Measurements from ENCODE around the gene ZIC5. TPM values are rescaled to one million over a fixed set of nuclear protein-coding genes. Genes with fewer than 3 reads are reported as not detected.
A peak's percentile ranks its signal among the peaks of the same experiment; 100 is the strongest.

The ZIC5 gene
- total RNA-seq, 2 experiments from 2014 or later: not detected

DNA sequence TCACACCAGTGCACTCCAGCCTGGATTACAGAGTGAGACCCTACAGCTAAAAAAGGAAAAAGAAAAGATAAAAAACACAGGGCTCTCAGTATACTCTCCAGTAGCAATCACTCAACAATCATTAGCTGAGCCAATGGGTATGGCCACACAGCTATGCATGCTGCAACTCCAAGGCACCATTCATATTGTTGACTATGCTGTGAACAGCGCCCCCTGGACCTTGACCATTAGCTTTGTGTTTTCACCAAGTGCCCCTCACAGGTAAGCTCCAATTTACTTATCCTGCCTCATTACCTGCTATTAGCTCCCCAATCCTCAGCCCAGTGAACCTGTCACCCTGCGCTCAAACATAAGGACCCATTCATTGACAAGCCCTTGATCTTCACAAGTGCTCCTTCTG is 35.8 kb downstream of the ZIC5 start:
- peaks cover 9% of the 10 kb centered on the region for H3K27me3 Mint-ChIP-seq
- H3K36me3 Mint-ChIP-seq: no peaks in the 10 kb centered on the region
- DNase-seq (no peak), ATAC-seq (ENCODE audit: low read depth) (no peak)
- H3K4me1 Mint-ChIP-seq: no peaks in the 10 kb centered on the region
- no peak overlapping the region for H3K4me3 Mint-ChIP-seq
- H3K27ac Mint-ChIP-seq: no peak overlapping the region
- no peaks in the 10 kb centered on the region for H3K9me3 Mint-ChIP-seq
- POLR2A ChIA-PET: no interaction called here

GRCh38 chr13:99932912-99933311 is 38.7 kb downstream of the ZIC5 start:
- peaks cover 9% of the 10 kb centered on the region for H3K27me3 Mint-ChIP-seq
- DNase-seq (no peak), ATAC-seq (ENCODE audit: low read depth) (no peak)
- H3K36me3 Mint-ChIP-seq: no peaks in the 10 kb centered on the region
- no peaks in the 10 kb centered on the region for H3K4me1 Mint-ChIP-seq
- no peak overlapping the region for H3K27ac Mint-ChIP-seq
- no peaks in the 10 kb centered on the region for H3K9me3 Mint-ChIP-seq
- POLR2A ChIA-PET: no interaction called here
- no peak overlapping the region for H3K4me3 Mint-ChIP-seq

DNA sequence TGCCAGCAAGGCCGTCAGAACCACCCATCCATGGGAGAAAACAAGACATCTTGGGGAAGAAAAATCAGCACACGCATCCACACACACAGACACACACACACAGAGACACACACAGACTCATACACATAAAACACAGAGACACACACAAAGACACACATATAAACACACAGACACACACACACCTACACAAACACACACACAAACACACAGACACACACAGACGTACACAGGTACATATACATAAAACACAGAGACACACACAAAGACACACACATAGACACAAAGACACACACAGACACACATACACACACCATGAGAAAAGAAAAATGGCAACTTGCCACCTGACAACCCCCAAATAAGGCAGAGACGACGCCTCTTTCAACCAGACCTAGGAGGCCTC is 40.6 kb downstream of the ZIC5 start:
- POLR2A ChIA-PET: no interaction called here
- Mint-ChIP-seq H3K27me3 (peaks cover 9% of the 10 kb centered on the region), H3K36me3 (no peaks in the 10 kb centered on the region), H3K4me1 (no peaks in the 10 kb centered on the region), H3K4me3 (no peak overlapping the region), H3K27ac (peak overlapping the region; percentile 3), H3K9me3 (no peaks in the 10 kb centered on the region)
- DNase-seq (no peak), ATAC-seq (ENCODE audit: low read depth) (no peak)

- no peak overlapping the region for H3K27ac Mint-ChIP-seq
- no peaks in the 10 kb centered on the region for H3K9me3 Mint-ChIP-seq
- H3K4me3 Mint-ChIP-seq: no peak overlapping the region
- H3K36me3 Mint-ChIP-seq: no peaks in the 10 kb centered on the region
- ATAC-seq (ENCODE audit: low read depth): no peak
- POLR2A ChIA-PET: no interaction called here
- DNase-seq: no peak
- H3K4me1 Mint-ChIP-seq: no peaks in the 10 kb centered on the region
- H3K27me3 Mint-ChIP-seq: peaks cover 13% of the 10 kb centered on the region
Measured at GRCh38 chr13:99929866-99930265, 41.7 kb downstream of the ZIC5 start.

DNA sequence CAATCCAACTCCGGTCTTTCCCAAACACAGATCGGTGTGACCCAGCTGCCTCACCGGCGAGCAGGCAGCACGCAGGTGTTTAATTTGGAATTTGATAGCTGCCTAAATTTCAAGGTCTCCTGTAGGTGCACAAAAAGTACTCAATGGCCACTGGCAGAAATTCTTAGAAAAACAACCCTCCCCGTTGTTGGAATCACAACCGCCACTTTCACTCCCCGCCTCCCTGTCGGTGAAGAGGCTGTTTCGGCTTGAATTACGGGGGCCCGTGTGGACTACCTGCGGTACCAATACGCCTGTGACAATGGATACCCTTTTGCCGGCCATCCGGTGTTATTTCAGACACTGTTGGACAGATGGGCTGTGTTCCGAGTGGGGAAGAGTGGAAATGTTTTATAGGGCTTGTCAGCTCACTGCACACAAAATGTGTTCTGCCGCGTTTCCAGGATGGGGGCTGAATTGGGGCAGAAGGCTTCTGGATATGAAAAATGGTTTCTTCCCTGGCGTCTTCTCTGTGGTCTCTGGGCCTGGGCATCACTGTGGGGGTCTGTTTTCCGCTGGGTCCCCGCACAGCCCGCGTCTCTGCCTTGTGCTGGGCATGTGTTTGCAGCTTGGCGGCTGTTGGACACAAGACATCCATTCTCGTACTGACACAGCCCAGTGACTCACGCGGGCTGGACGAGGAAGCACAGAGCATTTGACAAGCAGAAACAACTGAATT is 45.4 kb downstream of the ZIC5 start:
- DNase-seq: no peak

GRCh38 chr13:99923877-99924582 is 47.5 kb downstream of the ZIC5 start:
- H3K4me1 Mint-ChIP-seq: no peaks in the 10 kb centered on the region

More for the DNA sequence above, 45.4 kb downstream of the ZIC5 start:
- Mint-ChIP-seq H3K36me3 (no peaks in the 10 kb centered on the region), H3K27ac (no peak overlapping the region), H3K4me3 (no peak overlapping the region), H3K4me1 (no peaks in the 10 kb centered on the region), H3K9me3 (no peaks in the 10 kb centered on the region), H3K27me3 (peaks cover 15% of the 10 kb centered on the region)
- no peak for ATAC-seq (ENCODE audit: low read depth)
- POLR2A ChIA-PET: no interaction called here

GRCh38 chr13:99922631-99923404 is 48.7 kb downstream of the ZIC5 start:
- Mint-ChIP-seq H3K4me3 (no peak overlapping the region), H3K4me1 (no peaks in the 10 kb centered on the region), H3K9me3 (no peaks in the 10 kb centered on the region), H3K36me3 (no peaks in the 10 kb centered on the region), H3K27ac (no peak overlapping the region), H3K27me3 (peaks cover 18% of the 10 kb centered on the region)
- POLR2A ChIA-PET: no interaction called here
- DNase-seq (no peak), ATAC-seq (ENCODE audit: low read depth) (no peak)

More at GRCh38 chr13:99923877-99924582, 47.5 kb downstream of the ZIC5 start:
- Mint-ChIP-seq H3K9me3 (no peaks in the 10 kb centered on the region), H3K27ac (no peak overlapping the region), H3K4me3 (no peak overlapping the region), H3K27me3 (peaks cover 15% of the 10 kb centered on the region), H3K36me3 (no peaks in the 10 kb centered on the region)
- POLR2A ChIA-PET: no interaction called here
- ATAC-seq (ENCODE audit: low read depth) (no peak), DNase-seq (no peak)

DNA sequence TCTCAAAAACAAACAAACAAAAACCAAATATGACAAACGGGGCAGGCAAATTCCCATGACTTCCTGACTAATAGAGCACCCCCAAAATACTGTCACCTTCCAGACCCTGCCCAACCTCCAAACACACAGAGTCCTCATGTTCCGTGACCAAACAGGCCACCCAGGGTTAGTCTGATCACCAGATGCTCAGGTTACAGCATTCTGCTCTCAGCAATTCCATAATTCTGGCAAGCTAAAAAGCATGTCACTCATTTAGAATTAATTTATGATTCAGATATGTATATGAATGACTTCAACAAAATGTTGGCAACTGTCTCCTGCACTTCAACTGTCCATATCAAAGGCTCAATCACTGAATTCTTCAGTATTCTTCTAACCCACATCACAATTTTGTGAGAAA is 52.4 kb downstream of the ZIC5 start:
- Mint-ChIP-seq H3K4me3 (no peak overlapping the region), H3K27ac (no peak overlapping the region), H3K9me3 (no peaks in the 10 kb centered on the region), H3K27me3 (peaks cover 19% of the 10 kb centered on the region), H3K36me3 (no peaks in the 10 kb centered on the region), H3K4me1 (peaks cover 5% of the 10 kb centered on the region)
- POLR2A ChIA-PET: no interaction called here
- ATAC-seq (ENCODE audit: low read depth): no peak
- DNase-seq: no peak

DNA sequence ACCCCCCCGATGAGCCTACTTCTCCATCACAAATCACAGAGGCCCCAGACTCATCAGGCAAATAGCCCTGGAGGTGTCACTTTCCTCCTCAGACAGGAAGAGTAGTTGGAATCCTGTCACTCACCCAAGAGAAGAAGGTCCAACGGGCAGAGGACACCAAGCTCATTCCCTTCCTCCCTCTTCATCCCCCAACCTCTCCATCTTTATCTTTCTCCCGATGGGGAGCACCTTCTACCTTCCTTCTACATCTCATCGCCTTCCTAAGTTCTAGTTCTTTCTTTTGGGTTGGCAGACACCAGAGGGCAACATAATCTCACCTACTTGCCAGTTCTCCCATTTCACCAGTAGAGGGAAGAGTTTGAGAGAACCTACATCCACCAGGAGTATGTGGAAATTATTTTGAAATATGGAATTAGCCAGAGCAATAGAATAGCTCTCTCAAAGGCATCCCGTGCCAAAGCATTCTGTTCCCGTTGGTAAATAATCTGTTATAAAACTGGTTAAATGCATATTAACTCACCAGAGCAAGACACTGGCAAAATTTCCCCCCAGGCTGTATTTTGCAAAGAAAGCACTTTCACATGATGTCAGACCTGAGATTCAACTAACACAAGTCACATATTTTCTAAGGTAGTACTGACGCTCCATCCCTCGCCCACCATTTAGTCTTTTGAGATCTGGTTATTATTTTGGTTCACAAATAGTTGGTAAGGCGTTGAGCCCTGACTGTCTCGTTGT is 55.0 kb downstream of the ZIC5 start:
- Mint-ChIP-seq H3K4me1 (peaks cover 16% of the 10 kb centered on the region), H3K4me3 (no peak overlapping the region), H3K27ac (no peak overlapping the region), H3K9me3 (no peaks in the 10 kb centered on the region), H3K27me3 (peaks cover 19% of the 10 kb centered on the region), H3K36me3 (no peaks in the 10 kb centered on the region)
- ATAC-seq (ENCODE audit: low read depth) (peak; percentile 46), DNase-seq (no peak)
- POLR2A ChIA-PET: no interaction called here

DNA sequence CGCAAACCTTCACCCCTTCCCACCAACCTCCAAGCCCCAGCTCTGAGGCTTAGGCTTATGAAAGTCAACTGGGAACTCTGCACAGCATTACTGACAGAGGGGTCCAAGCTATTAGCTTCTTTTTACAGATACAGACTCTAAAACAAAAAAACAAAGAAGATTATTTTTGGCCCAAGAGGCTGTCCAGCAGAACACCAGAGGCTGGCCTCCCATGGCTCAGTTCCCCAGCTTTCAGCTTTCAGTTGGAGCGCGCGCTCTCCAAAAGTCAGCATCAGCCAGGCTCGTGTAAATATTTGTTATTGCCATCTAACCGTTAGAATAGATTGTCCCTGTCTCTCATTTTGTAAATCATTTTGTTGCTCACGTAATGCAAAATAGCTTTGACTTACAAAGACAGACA is 58.4 kb downstream of the ZIC5 start:
- H3K36me3 Mint-ChIP-seq: peaks cover 4% of the 10 kb centered on the region
- POLR2A ChIA-PET: interaction anchor here (1.4 kb wide), 1 partner anchor 255 kb away, joined by 4 read pairs; no protein-coding TSS in a partner anchor
- H3K4me1 Mint-ChIP-seq: peaks cover 22% of the 10 kb centered on the region
- ATAC-seq (ENCODE audit: low read depth): no peak
- H3K4me3 Mint-ChIP-seq: no peak overlapping the region
- DNase-seq: no peak
- no peak overlapping the region for H3K27ac Mint-ChIP-seq
- H3K27me3 Mint-ChIP-seq: peaks cover 30% of the 10 kb centered on the region
- no peaks in the 10 kb centered on the region for H3K9me3 Mint-ChIP-seq

Other genes with a start within 250 kb of the ZIC5 start
- not detected for gene ZIC2, start 10.0 kb upstream of the ZIC5 start, total RNA-seq
- gene PCCA, start 117.3 kb upstream of the ZIC5 start, total RNA-seq: 10 to 100 TPM; 14.5 to 16.5 TPM